NCI-H2081 treated with DMSO at 0.1 percent for 48 hours (cell line): Measurements from ENCODE around the gene SLCO6A1.
"Not testable (repeated sequence)": the region's sequence is repeated elsewhere in the genome, so short reads cannot be mapped to it uniquely, and the experiment has no call there.

Experiments used
- DNase-seq: peaks from one replicate; lab custom pipeline; 2025; lab: John Stamatoyannopoulos, UW

Gene SLCO6A1, protein sequence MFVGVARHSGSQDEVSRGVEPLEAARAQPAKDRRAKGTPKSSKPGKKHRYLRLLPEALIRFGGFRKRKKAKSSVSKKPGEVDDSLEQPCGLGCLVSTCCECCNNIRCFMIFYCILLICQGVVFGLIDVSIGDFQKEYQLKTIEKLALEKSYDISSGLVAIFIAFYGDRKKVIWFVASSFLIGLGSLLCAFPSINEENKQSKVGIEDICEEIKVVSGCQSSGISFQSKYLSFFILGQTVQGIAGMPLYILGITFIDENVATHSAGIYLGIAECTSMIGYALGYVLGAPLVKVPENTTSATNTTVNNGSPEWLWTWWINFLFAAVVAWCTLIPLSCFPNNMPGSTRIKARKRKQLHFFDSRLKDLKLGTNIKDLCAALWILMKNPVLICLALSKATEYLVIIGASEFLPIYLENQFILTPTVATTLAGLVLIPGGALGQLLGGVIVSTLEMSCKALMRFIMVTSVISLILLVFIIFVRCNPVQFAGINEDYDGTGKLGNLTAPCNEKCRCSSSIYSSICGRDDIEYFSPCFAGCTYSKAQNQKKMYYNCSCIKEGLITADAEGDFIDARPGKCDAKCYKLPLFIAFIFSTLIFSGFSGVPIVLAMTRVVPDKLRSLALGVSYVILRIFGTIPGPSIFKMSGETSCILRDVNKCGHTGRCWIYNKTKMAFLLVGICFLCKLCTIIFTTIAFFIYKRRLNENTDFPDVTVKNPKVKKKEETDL

DNA sequence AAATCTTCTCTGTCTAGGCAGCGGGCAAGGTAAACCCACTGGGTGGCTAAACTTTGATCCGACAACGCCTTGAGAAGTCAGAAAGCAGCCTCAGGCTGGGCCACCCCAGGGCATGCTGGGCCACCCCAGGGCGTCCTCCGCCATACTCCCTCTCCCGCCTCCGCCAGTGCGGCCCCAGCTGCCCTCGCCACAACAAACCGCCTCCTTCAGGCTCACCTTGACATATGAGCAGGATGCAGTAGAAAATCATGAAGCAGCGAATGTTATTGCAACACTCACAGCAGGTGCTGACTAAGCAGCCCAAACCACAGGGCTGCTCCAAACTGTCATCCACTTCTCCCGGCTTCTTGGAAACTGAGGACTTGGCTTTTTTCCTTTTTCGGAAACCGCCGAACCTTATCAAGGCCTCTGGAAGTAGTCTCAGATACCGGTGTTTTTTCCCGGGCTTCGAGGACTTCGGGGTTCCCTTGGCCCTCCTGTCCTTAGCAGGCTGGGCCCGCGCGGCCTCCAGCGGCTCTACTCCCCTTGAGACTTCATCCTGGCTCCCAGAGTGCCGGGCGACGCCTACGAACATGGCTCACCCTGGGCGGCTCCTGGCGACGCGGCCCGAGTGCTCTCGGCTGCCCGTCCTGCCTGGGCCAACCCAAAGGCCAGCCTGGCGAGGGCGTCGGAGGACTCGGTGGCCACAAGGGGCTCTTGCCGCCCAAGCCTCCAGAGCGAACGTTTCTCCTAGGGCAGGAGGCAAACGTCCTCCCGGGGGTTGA, at the start of gene SLCO6A1:
Gene SLCO6A1, minus strand, starts transcription at position 731 of the 764 bp plus-strand sequence. Its CDS starts 157 bp downstream, at position 574.
- DNase-seq, result no peak

DNA sequence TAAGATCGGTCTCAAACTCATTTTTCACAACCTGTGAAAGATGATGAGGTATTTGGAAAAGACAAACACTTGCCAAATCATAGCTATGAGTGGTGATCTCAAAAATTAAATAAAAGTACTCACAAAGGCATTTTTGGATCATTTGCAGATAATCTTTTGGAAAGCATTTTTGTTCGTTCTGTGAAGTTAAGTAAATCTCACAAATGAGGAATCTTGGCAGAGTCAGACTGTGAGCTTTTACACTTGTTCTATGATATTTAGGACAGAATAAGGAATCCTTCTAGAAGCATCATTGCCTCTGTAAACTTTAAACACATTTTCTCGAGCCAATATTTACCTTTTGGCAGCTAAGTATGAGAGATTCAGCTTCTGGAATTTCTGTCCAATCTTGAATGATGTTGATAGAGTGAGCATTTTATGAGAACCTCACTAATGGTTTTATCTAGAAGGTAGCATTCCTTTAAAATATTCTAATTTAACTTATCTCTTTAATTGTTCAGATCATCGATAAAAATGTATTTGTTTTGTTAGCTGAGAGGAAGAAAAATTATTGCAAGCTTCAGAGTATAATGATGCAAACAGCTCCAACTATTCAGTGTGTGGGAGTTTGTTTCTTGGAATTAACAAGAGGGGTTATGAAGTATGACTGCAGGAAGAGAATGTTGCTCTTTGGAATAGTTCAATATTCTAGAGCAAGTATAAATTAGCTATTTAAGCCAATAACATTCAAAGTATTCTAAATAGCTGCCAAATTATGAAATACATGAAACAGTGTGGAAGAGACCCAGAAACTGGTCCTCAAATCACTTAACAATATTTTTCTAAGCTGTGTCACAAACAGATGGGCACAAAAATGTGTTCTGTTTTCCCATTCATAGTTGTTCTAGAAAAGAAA, 48.6 kb upstream of the SLCO6A1 start:
- DNase-seq, result no peak

DNA sequence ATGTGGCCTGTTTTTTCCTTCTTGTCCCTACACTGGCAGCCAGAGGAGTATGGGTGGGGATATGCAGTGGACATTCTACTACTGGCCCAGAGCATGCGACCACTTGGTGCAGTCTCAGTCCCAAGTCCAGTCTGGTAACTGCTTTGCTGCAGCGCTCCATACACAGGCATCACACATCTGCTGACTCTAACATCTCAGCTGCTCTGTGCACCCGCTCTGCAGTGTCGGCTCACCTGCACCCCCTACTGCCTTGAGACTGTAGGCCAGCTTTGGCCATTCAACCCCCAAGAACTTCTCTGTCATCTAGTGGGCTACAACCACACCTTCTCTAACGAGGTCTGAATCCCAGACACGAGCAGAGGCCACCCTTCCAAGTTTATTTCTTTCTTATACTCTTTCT, 46.4 kb upstream of the SLCO6A1 start:
- no peak for DNase-seq

DNA sequence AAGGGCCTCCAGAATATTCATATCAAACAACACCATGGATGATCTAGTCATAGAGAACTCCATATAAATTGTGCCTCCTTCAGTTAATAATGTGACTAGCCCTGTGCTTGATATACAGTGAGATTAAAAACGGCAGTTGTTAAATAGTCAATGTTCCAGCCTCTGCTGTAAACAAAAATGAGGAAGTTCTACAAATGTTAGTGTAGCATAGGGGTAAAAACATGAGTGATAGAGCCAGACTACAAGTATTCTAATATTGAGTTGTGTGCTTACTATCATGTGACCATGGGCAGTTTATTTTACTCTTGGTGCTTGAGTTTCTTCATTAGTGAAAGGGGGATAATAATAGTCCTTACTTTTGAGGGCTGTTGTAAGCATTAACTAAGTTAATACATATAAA, 43.3 kb upstream of the SLCO6A1 start:
- no peak for DNase-seq

DNA sequence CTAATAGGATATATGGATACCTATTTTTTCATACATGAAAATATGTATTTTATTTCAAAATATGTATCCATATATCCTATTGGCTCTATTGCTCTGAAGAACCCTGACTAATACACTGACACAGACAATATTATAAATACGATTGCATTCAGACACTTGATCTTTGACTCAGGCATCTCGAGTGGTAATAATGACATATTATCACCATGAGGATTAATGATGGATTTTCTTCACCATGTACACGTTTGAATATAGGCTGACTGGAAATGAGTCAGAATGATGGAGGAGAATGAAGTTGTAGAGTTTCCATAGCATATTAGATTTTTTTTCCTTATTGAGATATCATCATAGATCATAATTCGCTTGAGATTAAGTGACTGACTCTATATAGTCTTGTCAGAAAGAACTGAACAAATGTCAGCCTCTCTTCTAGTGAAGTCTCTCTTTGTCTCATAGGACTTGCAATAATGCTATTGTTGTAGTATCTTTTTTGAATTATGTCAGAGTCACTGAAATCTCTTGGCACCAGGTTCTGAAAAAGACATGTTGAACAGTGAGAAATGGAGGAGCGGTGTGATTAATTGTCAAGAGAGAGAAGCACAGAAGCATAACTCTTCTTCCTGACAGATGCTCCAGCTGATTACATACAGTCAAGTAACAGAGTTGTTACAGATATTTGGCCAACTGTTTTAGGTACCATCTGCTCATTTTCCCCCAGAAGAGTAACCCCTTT, 41.4 kb upstream of the SLCO6A1 start:
- no peak for DNase-seq

DNA sequence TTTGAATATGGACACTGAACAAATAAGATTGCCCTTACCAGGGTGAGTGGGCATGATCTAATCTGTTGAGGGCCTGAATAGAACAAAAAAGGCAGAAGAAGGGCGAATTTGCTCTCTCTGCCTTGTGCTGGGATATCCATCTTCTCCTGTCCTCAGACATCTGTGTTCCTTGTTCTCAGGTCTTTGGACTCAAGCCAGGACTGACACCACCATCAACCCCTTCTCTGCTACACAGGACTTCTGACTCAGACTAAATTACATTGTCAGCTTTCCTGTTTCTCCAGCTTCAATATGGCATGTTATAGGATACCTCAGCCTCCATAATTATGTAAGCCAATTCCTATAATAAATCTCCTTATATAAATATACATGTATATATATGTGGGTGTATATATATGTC, 40.8 kb upstream of the SLCO6A1 start:
- no peak for DNase-seq

DNA sequence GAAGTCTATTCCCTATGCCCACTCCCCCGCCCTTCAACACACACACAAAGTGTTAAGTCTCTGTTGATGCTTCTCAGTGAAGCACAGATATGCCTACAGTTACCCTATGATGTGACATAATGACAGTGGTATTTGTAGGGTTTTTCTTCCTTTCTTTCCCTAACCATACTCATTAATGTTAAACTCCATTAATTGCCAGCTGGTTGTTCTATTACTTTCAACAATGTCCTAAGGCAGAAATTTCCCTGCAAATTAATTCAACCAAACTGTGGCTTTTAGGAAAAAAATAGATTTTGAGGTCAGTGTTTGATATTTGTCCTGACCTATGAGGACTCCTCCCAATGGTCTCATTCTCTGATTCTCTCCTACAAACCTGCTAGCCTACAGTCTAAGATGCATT, 38.2 kb upstream of the SLCO6A1 start:
- DNase-seq, result no peak

DNA sequence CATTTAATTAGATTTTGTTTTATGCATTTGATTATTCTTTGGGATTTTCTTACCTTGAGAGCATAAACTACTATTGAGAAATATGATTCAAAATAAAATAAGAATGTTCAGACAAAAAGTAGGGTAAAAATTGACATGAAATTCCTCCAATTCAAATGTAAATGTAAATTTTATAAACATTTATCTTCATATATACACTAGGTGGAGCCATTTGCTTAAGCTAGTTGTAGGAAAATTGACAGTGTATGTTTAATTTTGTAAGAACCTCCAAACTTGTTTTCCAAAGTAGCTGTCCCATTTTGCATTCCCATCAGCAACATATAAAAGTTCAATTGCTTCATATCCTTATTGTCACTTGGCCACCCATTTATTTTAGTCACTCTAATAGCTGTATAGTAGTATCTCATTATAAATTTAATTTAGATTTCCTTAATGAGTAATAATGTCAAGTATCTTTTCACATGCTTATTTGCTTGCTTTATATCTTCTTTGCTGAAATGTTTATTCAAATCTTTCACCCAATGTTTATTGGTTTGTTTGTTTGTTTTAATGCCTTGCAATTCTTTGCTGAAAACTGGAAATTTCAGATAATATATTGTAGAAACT, 37.6 kb upstream of the SLCO6A1 start:
- DNase-seq, result no peak

DNA sequence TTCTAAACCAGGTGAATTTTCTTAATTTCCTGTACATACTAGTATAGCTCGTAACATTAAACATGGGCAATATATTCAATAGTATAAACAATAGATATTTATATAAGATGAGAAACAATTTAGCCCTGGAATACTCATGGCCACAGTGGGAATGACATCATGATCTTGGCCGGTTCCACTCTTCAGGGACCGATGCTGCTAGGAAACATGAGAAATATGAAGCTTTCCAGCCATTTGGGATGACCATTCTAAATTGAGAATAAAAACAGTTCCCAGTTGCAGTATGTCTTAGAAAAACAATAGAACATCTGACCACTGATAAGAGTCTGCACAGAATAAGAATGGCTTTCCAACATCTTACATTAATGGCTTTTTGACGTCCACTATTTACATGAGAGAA, 33.3 kb upstream of the SLCO6A1 start:
- DNase-seq, result no peak

DNA sequence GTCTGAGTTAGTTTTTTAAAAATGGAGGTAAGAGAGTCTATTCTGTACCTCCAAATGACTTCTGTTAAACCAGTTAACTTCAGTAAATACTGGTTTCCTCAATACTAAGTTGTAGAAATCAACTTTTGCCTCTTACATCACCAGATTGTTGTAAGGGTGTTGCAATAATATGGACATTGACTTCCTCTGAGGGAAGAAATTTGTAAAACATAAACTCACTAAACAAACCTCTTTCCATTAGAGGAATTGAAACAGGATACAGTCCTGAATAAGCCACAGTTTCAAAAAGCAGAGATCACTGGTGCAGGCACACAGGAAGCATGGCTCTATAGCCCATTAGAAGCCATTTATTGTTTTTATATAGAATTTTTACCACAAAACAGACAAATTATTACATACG, 32.7 kb upstream of the SLCO6A1 start:
- no peak for DNase-seq

DNA sequence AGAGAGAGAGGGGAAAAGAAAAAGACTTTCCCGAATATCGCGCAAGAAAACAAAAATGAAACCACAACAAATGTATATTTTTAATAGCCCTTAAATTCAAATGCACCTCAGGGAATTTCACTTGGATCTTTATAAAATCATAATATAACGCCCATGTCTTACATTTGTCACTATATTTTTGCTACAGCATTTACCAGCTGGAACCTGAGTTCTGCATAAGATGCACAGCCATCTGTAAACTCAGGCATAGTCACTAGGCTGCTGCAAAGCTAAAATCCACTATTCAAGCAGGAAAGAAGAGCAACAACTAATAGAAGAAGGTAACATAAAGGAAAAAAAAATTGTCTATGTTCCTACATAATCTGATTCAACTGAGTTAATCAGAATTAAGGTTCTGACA, 30.6 kb upstream of the SLCO6A1 start:
- no peak for DNase-seq

DNA sequence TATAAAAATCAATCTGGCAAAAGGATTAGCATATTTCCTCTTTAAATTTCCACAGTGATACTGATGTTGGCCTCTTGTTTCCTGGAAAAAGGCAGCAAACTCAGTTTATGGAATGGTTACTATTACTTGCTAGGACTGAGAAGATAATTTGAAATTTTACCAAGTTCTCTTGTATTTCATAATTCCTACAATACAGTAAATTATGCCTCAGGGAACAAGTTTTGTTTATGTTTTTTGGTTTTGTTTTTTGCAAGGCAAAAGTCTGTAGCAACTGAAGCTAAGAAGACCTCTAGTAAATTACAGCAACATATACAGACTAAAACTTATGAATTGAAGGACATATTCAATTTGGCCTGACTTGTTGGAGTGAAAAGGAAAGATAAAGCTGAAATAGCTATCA, 30.2 kb upstream of the SLCO6A1 start:
- DNase-seq, result no peak

DNA sequence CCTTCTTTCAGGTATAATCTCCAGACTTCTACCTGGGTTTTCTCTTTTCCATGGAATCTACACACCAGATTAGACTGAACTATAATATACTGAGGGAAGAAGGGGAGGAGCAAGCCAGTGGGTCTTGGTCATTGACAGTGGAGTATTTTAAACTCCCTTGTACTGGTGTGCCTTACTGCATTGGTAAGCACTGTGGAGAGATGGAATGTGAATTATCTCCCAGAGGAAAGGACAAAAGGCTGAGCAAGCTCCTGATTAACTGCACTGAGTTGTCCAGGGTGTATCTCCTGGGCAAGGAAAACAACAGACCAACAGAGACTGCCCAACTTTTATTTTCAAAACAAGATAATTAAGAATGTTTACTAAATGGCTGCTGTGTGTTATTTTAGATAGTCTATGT, 29.8 kb upstream of the SLCO6A1 start:
- no peak for DNase-seq

DNA sequence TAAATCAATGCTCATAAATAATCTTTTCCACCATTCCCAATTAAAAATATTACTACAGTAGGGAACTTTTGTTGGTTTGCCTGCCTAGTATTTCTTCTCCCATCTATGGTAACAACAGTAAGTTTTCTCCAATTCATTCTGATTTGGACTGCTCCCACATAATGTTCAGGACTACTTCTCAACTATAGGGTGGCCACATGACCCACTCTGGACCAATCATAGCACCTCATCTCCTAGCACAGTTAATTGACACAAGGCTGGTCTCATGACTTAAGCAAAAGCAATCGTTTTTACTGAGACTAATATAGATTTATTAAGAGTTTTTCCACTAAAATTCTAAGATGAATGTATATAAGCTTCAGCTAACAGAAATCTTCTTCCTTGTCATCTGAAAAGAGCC, 28.7 kb upstream of the SLCO6A1 start:
- no peak for DNase-seq

DNA sequence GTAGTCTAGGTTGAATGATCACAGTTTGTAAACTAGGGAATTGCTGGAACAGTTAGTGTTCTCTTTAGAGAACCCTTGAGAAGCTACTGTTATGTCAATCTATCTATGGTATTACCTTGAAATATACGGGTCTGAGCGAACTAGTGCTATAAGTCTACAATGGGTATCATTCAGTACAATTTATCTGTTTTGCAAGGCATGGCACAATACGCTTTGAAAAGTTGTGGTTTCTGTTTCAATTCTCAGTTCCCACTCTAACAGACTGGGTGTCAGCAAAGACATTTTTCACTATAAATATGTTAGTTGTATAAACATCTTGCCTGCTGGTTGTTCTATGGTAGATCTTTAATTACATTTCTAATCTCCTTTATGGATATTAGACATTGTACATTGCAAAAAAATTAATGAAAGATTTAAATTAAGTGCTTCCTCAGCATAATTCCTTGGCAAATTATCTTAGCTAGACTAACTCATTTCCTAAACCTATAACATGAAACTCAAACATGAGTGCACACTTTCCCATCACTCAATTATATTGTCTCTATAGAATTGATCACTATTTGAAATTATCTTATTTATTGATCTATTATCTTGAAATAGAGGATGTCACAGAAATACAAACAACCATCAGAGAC, 24.9 kb upstream of the SLCO6A1 start:
- no peak for DNase-seq

DNA sequence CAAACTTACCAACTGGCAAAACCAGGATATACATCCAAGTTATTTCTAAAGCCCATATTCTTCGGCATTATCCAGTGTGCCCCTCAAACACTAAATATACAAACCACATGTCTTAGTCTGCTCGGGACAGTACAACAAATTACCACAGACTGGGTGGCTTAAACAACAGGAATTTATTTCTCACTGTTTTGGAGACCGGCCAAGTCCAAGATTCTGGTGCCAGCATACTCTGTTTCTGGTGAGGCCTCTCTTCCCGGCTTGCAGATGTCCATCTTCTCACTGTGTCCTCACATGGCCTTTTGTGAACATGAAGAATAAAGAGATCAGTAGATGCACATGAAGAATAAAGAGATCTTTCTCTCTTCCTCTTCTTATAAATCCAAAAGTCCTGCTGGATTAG, 12.9 kb upstream of the SLCO6A1 start:
- no peak for DNase-seq

DNA sequence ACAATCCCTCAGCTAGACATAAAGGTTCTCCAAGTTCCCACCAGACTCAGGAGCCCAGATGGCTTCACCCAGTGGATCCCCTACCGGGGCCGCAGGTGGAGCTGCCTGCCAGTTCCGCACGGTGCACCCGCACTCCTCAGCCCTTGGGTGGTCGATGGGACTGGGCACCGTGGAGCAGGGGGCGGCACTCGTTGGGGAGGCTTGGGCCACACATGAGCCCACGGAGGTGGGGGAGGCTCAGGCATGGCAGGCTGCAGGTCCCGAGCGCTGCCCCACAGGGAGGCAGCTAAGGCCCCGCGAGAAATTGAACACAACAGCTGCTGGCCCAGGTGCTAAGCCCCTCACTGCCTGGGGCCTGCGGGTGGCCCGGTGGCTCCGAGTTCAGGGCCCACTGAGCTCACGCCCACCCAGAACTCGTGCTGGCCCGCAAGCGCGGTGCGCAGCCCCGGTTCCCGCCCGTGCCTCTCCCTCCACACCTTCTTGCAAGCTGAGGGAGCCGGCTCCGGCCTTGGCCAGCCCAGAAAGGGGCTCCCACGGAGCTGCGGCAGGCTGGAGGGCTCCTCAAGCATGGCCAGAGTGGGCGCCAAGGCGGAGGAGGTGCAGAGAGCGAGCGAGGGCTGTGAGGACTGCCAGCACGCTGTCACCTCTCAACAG, 7.4 kb downstream of the SLCO6A1 start:
- not testable (repeated sequence) for DNase-seq

DNA sequence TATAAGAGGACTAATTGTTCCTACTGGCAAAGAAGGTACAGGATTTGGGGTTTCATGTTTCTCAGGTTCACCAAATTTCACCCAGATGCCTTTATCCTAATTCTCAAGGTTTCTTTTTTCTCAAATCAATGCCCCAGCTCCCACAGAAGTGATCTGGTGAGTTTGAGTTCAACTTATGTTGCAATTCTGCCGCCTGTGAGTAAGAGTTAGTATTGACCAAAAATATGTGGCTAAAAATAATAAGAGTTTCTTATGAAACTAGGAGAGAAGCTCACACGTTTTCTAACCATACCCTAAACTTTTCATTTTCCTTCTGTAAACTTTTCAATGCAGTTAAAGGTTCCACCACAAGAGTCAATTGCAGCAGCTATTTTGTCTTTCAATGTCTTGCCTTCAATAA, 15.1 kb downstream of the SLCO6A1 start:
- no peak for DNase-seq

DNA sequence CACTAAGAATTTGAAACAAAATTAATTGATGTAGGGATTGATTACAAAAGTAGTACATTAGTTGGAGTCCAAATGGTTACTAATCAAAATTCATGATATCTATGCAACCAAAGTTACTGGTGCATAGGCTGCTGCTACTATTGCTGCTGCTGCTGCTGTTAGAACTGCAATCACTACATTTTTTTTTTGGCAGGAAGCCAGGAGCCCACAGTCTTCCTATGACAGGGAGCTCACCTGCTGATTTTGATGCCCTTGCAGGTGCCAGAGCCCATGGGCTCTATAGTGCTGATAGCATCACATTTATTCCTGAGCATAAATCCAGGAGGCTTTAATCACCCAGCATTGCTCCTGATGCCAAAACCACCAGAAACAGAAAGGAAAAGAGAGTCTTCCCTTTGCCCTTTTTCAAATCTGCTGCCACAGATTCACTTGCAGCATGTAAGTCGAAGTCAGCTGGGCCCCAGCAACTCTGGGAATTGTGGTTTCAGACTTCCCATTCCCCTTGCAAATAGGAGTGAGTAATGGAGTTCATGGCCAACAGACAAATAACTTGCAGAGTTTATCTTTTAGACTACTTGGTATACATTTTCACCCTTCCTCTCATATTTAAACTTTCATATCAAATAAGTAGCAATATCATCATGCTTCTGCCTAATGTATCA, 17.6 kb downstream of the SLCO6A1 start:
- no peak for DNase-seq
